HepG2 (cell line): ENCODE measurements around the gene ATE1. TPM values are rescaled to one million over a fixed set of nuclear protein-coding genes. Genes with fewer than 3 reads are reported as not detected.

Experiments
- BCL3 ChIP-seq: sonication (generic); formaldehyde crosslinking; IDR thresholded peaks from 2 replicates; pipeline ENCODE4 v1.5.1; 2020; ENCODE audit warnings: mild to moderate bottlenecking, missing genetic modification reagents, moderate library complexity
- CBX5 ChIP-seq: sonication (generic); formaldehyde crosslinking; IDR thresholded peaks from 2 replicates; pipeline ENCODE4 v1.4.0; 2020; ENCODE audit warnings: missing genetic modification reagents, borderline replicate concordance
- FLYWCH1 ChIP-seq: sonication (generic); formaldehyde crosslinking; IDR thresholded peaks from 2 replicates; pipeline ENCODE4 v1.8.1; 2023; ENCODE audit warnings: mild to moderate bottlenecking, missing genetic modification reagents
- GPBP1L1 ChIP-seq: sonication (generic); formaldehyde crosslinking; IDR thresholded peaks from 2 replicates; pipeline ENCODE4 v1.5.0; 2020; ENCODE audit warnings: mild to moderate bottlenecking, missing genetic modification reagents
- HCFC1 ChIP-seq: fragments of 150-350 bp; IDR thresholded peaks from 2 replicates; pipeline ENCODE4 v1.6.1; 2014; ENCODE audit warnings: low read depth, low read length
- IRF2 ChIP-seq: IDR thresholded peaks from 2 replicates; pipeline ENCODE4 v1.6.1; 2018; ENCODE audit warnings: missing genetic modification reagents, missing compliant biosample characterization
- MAF1 ChIP-seq: sonication (generic); formaldehyde crosslinking; IDR thresholded peaks from 2 replicates; pipeline ENCODE4 v1.5.0; 2020; ENCODE audit warnings: missing genetic modification reagents, borderline replicate concordance
- MAFF ChIP-seq: IDR thresholded peaks from 2 replicates; pipeline ENCODE4 v1.6.1; 2011; ENCODE audit warnings: low read depth, low read length, improper control_type of control experiment
- MATR3 ChIP-seq: sonication (generic); formaldehyde crosslinking; IDR thresholded peaks from 2 replicates; pipeline ENCODE4 v1.4.0; 2020; ENCODE audit warnings: missing genetic modification reagents
- NR2F1 ChIP-seq, 2 experiments: fragments of 450-650 bp in 1 of 2; formaldehyde crosslinking in 1 of 2; IDR thresholded peaks; 2 replicates each; pipeline versions ENCODE4 v1.5.0 to v1.6.1; 2016 to 2020; ENCODE audit warnings: mild to moderate bottlenecking in 1 of 2, missing compliant biosample characterization in 1 of 2, missing genetic modification reagents in 1 of 2, moderate library complexity in 1 of 2
- NR2F6 ChIP-seq, 2 experiments: IDR thresholded peaks; 2 replicates each; pipeline ENCODE4 v1.6.1; 2016; ENCODE audit warnings: antibody characterized with exemption in 1 of 2, mild to moderate bottlenecking in 1 of 2
- TRIM22 ChIP-seq: fragments of 450-650 bp; IDR thresholded peaks from 2 replicates; pipeline ENCODE4 v1.6.1; 2017
- U2AF1 ChIP-seq: fragments of 200-400 bp; formaldehyde crosslinking; optimal IDR thresholded peaks from 2 replicates; pipeline ENCODE3; 2017; ENCODE audit warnings: mild to moderate bottlenecking, low read depth, low read length
- ZBTB7A ChIP-seq: sonication (generic); formaldehyde crosslinking; IDR thresholded peaks from 2 replicates; pipeline ENCODE4 v1.8.0; 2022; ENCODE audit warnings: mild to moderate bottlenecking, missing genetic modification reagents
- ZFP37 ChIP-seq: sonication (generic); formaldehyde crosslinking; IDR thresholded peaks from 2 replicates; pipeline ENCODE4 v1.4.0; 2020; ENCODE audit warnings: missing genetic modification reagents, borderline replicate concordance
- ZNF564 ChIP-seq: sonication (generic); formaldehyde crosslinking; IDR thresholded peaks from 2 replicates; pipeline ENCODE4 v1.8.1; 2023; ENCODE audit warnings: mild to moderate bottlenecking, missing genetic modification reagents
- ZNF772 ChIP-seq: sonication (generic); formaldehyde crosslinking; IDR thresholded peaks from 2 replicates; pipeline ENCODE4 v1.5.0; 2020; ENCODE audit warnings: mild to moderate bottlenecking, missing genetic modification reagents
- polyA plus RNA-seq, 8 experiments: library from polyadenylated mRNA; depleted of rRNA in 3 of 8; stranded (reverse) in 7 of 8; unstranded in 1 of 8; fragments of >200 nt; fragmentation: Illumina TruSeq in 4 of 8; extraction: Trizol in 4 of 8; gene quantifications; 2 replicates each; pipeline versions ENCODE4 v1.2.1 to v1.2.3, GENCODE V29; 2011 to 2016; ENCODE audit warnings: low read depth in 4 of 8, missing spikeins in 1 of 8, mixed read lengths in 1 of 8; ENCODE audit not compliant: insufficient read depth in 1 of 8
- total RNA-seq, 5 experiments: library from RNA; depleted of rRNA; stranded (reverse); fragments of >200 nt; fragmentation: Illumina TruSeq; extraction: Trizol; gene quantifications; 2 replicates each; pipeline ENCODE4 v1.2.3, GENCODE V29; 2016; ENCODE audit warnings: low read depth in 1 of 5
- TF ChIP-seq, protein P1 (sequence below): IDR thresholded peaks from 2 replicates; pipeline ENCODE4 v1.6.1; 2016; ENCODE audit warnings: low read depth, control low read depth
- TF ChIP-seq, protein P2 (sequence below): sonication (generic); formaldehyde crosslinking; conservative IDR thresholded peaks from 2 replicates; pipeline ENCODE4 v1.4.0; 2020; ENCODE audit warnings: mild to moderate bottlenecking, missing genetic modification reagents, moderate library complexity
- TF ChIP-seq, protein P3 (sequence below): sonication (generic); formaldehyde crosslinking; IDR thresholded peaks from 2 replicates; pipeline ENCODE4 v1.5.0; 2020; ENCODE audit warnings: mild to moderate bottlenecking, low read depth, missing genetic modification reagents, borderline replicate concordance

ATE1 gene
- total and polyA plus RNA-seq, 2 of the 13 experiments (the other 11 are each of a cell fraction or from before 2014, with no cell fraction given) = 17.5 to 42.2 TPM

- TF ChIP-seq GPBP1L1 (no peak), IRF2 (CRISPR knock-in tag) (peak; percentile 89), ZFP37 (CRISPR knock-in tag) (no peak), BCL3 (no peak), U2AF1 (no peak), MAF1 (CRISPR knock-in tag) (peak; percentile 57; the same call in 1 of the 2 replicates), NR2F1 (CRISPR knock-in tag; IDR thresholded peaks at IDR 0.05) (no peak), HCFC1 (peak; percentile 22; the same call in 1 of the 2 replicates), MAFF (no peak), TRIM22 (no peak), ZBTB7A (CRISPR knock-in tag) (peak; percentile 45; the same call in 1 of the 2 replicates), CBX5 (CRISPR knock-in tag) (peak; percentile 38; the same call in 1 of the 2 replicates), NR2F6 (IDR thresholded peaks at IDR 0.05) (no peak), NR2F6 (CRISPR knock-in tag; IDR thresholded peaks at IDR 0.05) (no peak), FLYWCH1 (no peak), MATR3 (CRISPR knock-in tag) (no peak), ZNF564 (CRISPR knock-in tag) (peak; percentile 46; the same call in 1 of the 2 replicates), ZNF772 (CRISPR knock-in tag) (no peak; the same call in 1 of the 2 replicates)
- TF ChIP-seq, protein P1, sequence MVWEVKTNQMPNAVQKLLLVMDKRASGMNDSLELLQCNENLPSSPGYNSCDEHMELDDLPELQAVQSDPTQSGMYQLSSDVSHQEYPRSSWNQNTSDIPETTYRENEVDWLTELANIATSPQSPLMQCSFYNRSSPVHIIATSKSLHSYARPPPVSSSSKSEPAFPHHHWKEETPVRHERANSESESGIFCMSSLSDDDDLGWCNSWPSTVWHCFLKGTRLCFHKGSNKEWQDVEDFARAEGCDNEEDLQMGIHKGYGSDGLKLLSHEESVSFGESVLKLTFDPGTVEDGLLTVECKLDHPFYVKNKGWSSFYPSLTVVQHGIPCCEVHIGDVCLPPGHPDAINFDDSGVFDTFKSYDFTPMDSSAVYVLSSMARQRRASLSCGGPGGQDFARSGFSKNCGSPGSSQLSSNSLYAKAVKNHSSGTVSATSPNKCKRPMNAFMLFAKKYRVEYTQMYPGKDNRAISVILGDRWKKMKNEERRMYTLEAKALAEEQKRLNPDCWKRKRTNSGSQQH = peak; percentile 78; the same call in 1 of the 2 replicates
- TF ChIP-seq, protein P2, sequence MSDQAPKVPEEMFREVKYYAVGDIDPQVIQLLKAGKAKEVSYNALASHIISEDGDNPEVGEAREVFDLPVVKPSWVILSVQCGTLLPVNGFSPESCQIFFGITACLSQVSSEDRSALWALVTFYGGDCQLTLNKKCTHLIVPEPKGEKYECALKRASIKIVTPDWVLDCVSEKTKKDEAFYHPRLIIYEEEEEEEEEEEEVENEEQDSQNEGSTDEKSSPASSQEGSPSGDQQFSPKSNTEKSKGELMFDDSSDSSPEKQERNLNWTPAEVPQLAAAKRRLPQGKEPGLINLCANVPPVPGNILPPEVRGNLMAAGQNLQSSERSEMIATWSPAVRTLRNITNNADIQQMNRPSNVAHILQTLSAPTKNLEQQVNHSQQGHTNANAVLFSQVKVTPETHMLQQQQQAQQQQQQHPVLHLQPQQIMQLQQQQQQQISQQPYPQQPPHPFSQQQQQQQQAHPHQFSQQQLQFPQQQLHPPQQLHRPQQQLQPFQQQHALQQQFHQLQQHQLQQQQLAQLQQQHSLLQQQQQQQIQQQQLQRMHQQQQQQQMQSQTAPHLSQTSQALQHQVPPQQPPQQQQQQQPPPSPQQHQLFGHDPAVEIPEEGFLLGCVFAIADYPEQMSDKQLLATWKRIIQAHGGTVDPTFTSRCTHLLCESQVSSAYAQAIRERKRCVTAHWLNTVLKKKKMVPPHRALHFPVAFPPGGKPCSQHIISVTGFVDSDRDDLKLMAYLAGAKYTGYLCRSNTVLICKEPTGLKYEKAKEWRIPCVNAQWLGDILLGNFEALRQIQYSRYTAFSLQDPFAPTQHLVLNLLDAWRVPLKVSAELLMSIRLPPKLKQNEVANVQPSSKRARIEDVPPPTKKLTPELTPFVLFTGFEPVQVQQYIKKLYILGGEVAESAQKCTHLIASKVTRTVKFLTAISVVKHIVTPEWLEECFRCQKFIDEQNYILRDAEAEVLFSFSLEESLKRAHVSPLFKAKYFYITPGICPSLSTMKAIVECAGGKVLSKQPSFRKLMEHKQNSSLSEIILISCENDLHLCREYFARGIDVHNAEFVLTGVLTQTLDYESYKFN (CRISPR knock-in tag) = no peak
- TF ChIP-seq, protein P3, sequence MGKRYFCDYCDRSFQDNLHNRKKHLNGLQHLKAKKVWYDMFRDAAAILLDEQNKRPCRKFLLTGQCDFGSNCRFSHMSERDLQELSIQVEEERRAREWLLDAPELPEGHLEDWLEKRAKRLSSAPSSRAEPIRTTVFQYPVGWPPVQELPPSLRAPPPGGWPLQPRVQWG = no peak
Observed at GRCh38 chr10:121974535-121975294, 46.9 kb upstream of the ATE1 start, which contains the start of gene NSMCE4A (continued).
